ENCODE results near the gene POLD3.

DNA sequence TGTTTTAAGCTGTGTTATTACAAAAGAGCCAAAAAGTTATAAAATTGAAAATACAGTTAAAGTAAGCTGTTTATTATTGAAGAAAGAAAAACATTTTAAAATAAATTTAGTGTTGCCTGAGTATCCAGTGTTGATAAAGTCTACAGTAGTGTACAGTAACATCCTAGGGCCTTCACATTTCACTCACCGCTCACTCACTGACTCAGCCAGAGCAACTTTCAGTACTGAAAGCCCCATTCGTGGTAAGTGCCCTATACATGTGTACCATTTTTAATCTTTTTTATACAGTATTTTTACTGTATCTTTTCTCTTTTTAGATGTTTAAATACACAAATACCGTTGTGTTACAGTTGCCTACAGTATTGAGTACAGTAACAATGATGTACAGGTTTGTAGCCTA lies 35.0 kb downstream of the POLD3 start:
- TF ChIP-seq EZH2 (IDR thresholded peaks at IDR 0.05; ENCODE audit: borderline replicate concordance, low read depth, low read length, poor library complexity, severe bottlenecking), result no peak
- TF ChIP-seq, protein P1, sequence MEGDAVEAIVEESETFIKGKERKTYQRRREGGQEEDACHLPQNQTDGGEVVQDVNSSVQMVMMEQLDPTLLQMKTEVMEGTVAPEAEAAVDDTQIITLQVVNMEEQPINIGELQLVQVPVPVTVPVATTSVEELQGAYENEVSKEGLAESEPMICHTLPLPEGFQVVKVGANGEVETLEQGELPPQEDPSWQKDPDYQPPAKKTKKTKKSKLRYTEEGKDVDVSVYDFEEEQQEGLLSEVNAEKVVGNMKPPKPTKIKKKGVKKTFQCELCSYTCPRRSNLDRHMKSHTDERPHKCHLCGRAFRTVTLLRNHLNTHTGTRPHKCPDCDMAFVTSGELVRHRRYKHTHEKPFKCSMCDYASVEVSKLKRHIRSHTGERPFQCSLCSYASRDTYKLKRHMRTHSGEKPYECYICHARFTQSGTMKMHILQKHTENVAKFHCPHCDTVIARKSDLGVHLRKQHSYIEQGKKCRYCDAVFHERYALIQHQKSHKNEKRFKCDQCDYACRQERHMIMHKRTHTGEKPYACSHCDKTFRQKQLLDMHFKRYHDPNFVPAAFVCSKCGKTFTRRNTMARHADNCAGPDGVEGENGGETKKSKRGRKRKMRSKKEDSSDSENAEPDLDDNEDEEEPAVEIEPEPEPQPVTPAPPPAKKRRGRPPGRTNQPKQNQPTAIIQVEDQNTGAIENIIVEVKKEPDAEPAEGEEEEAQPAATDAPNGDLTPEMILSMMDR (conservative IDR thresholded peaks at IDR 0.05; ENCODE audit: low read depth, low read length), result no peak
